CD4-positive, alpha-beta T cell (primary cell): ENCODE data around the gene NKX3-2. TPM values are rescaled to one million over a fixed set of nuclear protein-coding genes. Genes with fewer than 3 reads are reported as not detected.

Source experiments
- ATAC-seq: fragments of 200-7000 bp; cut with Tn5 transposase; one replicate; pipeline ENCODE4 v1.10.0; 2022; ENCODE audit warnings: mild to moderate bottlenecking; ENCODE audit not compliant: poor library complexity
- CTCF ChIA-PET: fragments of 350-600 bp; sonication (Branson Sonifier 250); formaldehyde crosslinking; loops from one replicate; lab custom pipeline; 2021; ENCODE audit warnings: antibody characterized with exemption, inconsistent platforms; lab: Charles Lee
- POLR2A ChIA-PET: fragments of 350-600 bp; sonication (Branson Sonifier 250); formaldehyde crosslinking; loops from one replicate; lab custom pipeline; 2021; ENCODE audit warnings: antibody characterized with exemption, inconsistent platforms; lab: Charles Lee
- DNase-seq, 14 experiments: peaks; one replicate each; pipeline ENCODE4 v3.0.0-alpha.2; 2013 to 2020; ENCODE audit warnings: mixed read lengths in 2 of 14
- H3K27ac ChIP-seq, 2 donors: one replicate each; pipeline versions ENCODE4 v1.5.1 to v1.7.0; 2013; ENCODE audit warnings: low read length in 2 of 2, low read depth in 1 of 2, mild to moderate bottlenecking in 1 of 2
- H3K27me3 ChIP-seq, 2 experiments: 1 replicate in 1 of 2; 2 replicates in 1 of 2; pipeline versions ENCODE4 v1.6.1 to v1.7.0; 2013; ENCODE audit warnings: low read length in 2 of 2, control low read depth in 1 of 2, mild to moderate bottlenecking in 1 of 2, moderate library complexity in 1 of 2; ENCODE audit not compliant: insufficient read depth in 2 of 2, control insufficient read depth in 1 of 2
- H3K36me3 ChIP-seq: one replicate; pipeline ENCODE4 v1.6.1; 2013; ENCODE audit warnings: low read length, control low read depth; ENCODE audit not compliant: insufficient read depth
- H3K4me1 ChIP-seq: one replicate; pipeline ENCODE4 v1.6.1; 2013; ENCODE audit warnings: low read length, control low read depth; ENCODE audit not compliant: insufficient read depth
- H3K4me3 ChIP-seq: one replicate; pipeline ENCODE4 v1.5.1; 2013; ENCODE audit warnings: mild to moderate bottlenecking, low read length, moderate library complexity
- H3K9me3 ChIP-seq, 2 experiments: 1 replicate in 1 of 2; 2 replicates in 1 of 2; pipeline versions ENCODE4 v1.6.1 to v1.7.0; 2013; ENCODE audit warnings: low read length in 2 of 2, mild to moderate bottlenecking in 2 of 2, control low read depth in 1 of 2, moderate library complexity in 1 of 2; ENCODE audit not compliant: control insufficient read depth in 1 of 2, insufficient read depth in 1 of 2
- H3K27ac Mint-ChIP-seq: one replicate; pipeline ENCODE4 v1.8.0; 2020; ENCODE audit warnings: mixed read lengths
- H3K27me3 Mint-ChIP-seq: one replicate; pipeline ENCODE4 v1.8.0; 2021; ENCODE audit warnings: mixed read lengths
- H3K36me3 Mint-ChIP-seq: one replicate; pipeline ENCODE4 v1.8.0; 2021; ENCODE audit warnings: low read depth, mixed read lengths
- H3K4me1 Mint-ChIP-seq: one replicate; pipeline ENCODE4 v1.8.0; 2021; ENCODE audit warnings: low read depth, mixed read lengths
- H3K4me3 Mint-ChIP-seq: one replicate; pipeline ENCODE4 v1.8.0; 2020; ENCODE audit warnings: mild to moderate bottlenecking, mixed read lengths
- H3K9me3 Mint-ChIP-seq: one replicate; pipeline ENCODE4 v1.8.0; 2020; ENCODE audit warnings: mixed read lengths
- CTCF ChIP-seq: fragments of 200-600 bp; IDR thresholded peaks from one replicate; pipeline ENCODE4 v1.8.0; 2022; ENCODE audit warnings: antibody characterized with exemption, mild to moderate bottlenecking
- intact Hi-C, 2 experiments: fragments of 100-400 bp; cut with DNase I in 1 of 2; cut with micrococcal nuclease in 1 of 2; formaldehyde crosslinking; loops; one replicate each; pipeline versions ENCODE4 v1.15.1 to v1.9.0; 2023 to 2025; cut with DNase I, micrococcal nuclease
- total RNA-seq, 174 experiments: library from RNA in 2 of 174; stranded (reverse) in 2 of 174; gene quantifications; one replicate each; pipeline ENCODE4 v1.2.3 and lab custom pipeline; 2021 to 2026

NKX3-2 gene
- total RNA-seq, 2 experiments from 2014 or later, result not detected

GRCh38 chr4:13522282-13523104 is 21.8 kb downstream of the NKX3-2 start:
- DNase-seq (peak in 1 of 14 experiments; percentile 29), ATAC-seq (no peak)
- Histone ChIP-seq H3K4me1 (peaks cover 16% of the 10 kb centered on the region), H3K9me3 (peaks cover 12 to 32% of the 10 kb centered on the region in 2 experiments), H3K36me3 (no peaks in the 10 kb centered on the region), H3K4me3 (no peak overlapping the region), H3K27ac (no peak overlapping the region), H3K27me3 (peaks cover 57 to 77% of the 10 kb centered on the region in 2 experiments)
- intact Hi-C loops, result no loop called here
- TF ChIP-seq CTCF, result no peak
- Mint-ChIP-seq H3K4me3 (peak overlapping the region; percentile 7), H3K9me3 (no peaks in the 10 kb centered on the region), H3K4me1 (peaks cover 9% of the 10 kb centered on the region), H3K27ac (no peak overlapping the region), H3K27me3 (peaks cover 83% of the 10 kb centered on the region), H3K36me3 (no peaks in the 10 kb centered on the region)
- CTCF ChIA-PET, result interaction anchor here (0.9 kb wide), 1 partner anchor 23 kb away, joined by 3 read pairs; no protein-coding TSS in a partner anchor
- POLR2A ChIA-PET, result interaction anchor here (1.2 kb wide), 1 partner anchor 9 kb away, joined by 4 read pairs; no protein-coding TSS in a partner anchor

GRCh38 chr4:13521047-13521446 is 23.3 kb downstream of the NKX3-2 start:
- H3K27ac Mint-ChIP-seq, result no peak overlapping the region
- CTCF ChIA-PET, result no interaction called here
- intact Hi-C loops, result no loop called here

GRCh38 chr4:13516315-13516860 is 27.9 kb downstream of the NKX3-2 start:
- CTCF ChIA-PET, result no interaction called here
- H3K27me3 Mint-ChIP-seq, result peaks cover 68% of the 10 kb centered on the region

More at GRCh38 chr4:13521047-13521446, 23.3 kb downstream of the NKX3-2 start:
- H3K36me3 ChIP-seq, result no peaks in the 10 kb centered on the region
- DNase-seq (no peak), ATAC-seq (no peak)
- peaks cover 42 to 63% of the 10 kb centered on the region in 2 experiments for H3K27me3 ChIP-seq
- no peaks in the 10 kb centered on the region for H3K9me3 Mint-ChIP-seq
- peaks cover 12 to 32% of the 10 kb centered on the region in 2 experiments for H3K9me3 ChIP-seq
- H3K27ac ChIP-seq, result no peak overlapping the region
- no peaks in the 10 kb centered on the region for H3K36me3 Mint-ChIP-seq
- POLR2A ChIA-PET, result interaction anchor here (1.2 kb wide), 1 partner anchor 8 kb away, joined by 4 read pairs; no protein-coding TSS in a partner anchor
- no peak overlapping the region for H3K4me3 Mint-ChIP-seq
- H3K4me3 ChIP-seq, result no peak overlapping the region
- peaks cover 14% of the 10 kb centered on the region for H3K4me1 ChIP-seq
- peaks cover 5% of the 10 kb centered on the region for H3K4me1 Mint-ChIP-seq
- no peak for TF ChIP-seq CTCF
- peaks cover 79% of the 10 kb centered on the region for H3K27me3 Mint-ChIP-seq

More at GRCh38 chr4:13516315-13516860, 27.9 kb downstream of the NKX3-2 start:
- Mint-ChIP-seq H3K9me3 (no peaks in the 10 kb centered on the region), H3K4me1 (no peaks in the 10 kb centered on the region), H3K4me3 (no peak overlapping the region), H3K36me3 (no peaks in the 10 kb centered on the region), H3K27ac (no peak overlapping the region)
- Histone ChIP-seq H3K4me1 (no peaks in the 10 kb centered on the region), H3K4me3 (no peak overlapping the region), H3K9me3 (no peaks in the 10 kb centered on the region), H3K27ac (no peak overlapping the region), H3K27me3 (peaks cover 0 to 33% of the 10 kb centered on the region in 2 experiments), H3K36me3 (no peaks in the 10 kb centered on the region)
- no peak for TF ChIP-seq CTCF
- DNase-seq, result no peak
- intact Hi-C loops, result no loop called here
- POLR2A ChIA-PET, result no interaction called here
- no peak for ATAC-seq
